GM19455 (cell line): Measurements from ENCODE around the gene MAP3K1.
"Not testable (repeated sequence)": the region's sequence is repeated elsewhere in the genome, so short reads cannot be mapped to it uniquely, and the experiment has no call there.

Experiments
- ATAC-seq: cut with Tn5 transposase; IDR thresholded peaks from one replicate; pipeline ENCODE4 v1.9.1; 2021; ENCODE audit not compliant: unreplicated experiment

MAP3K1 gene

GRCh38 chr5:56815658-56816545 is 553 bp downstream of the MAP3K1 start:
- peak; percentile 37 for ATAC-seq

GRCh38 chr5:56816546-56817081 is 1.3 kb downstream of the MAP3K1 start:
- peak; percentile 37 for ATAC-seq

- no peak for ATAC-seq
Measured at GRCh38 chr5:56817263-56818014, 2.1 kb downstream of the MAP3K1 start.

GRCh38 chr5:56818450-56819037 is 3.2 kb downstream of the MAP3K1 start:
- no peak for ATAC-seq

- no peak for ATAC-seq
Measured at GRCh38 chr5:56819060-56819881, 3.9 kb downstream of the MAP3K1 start.

GRCh38 chr5:56821868-56822267 is 6.5 kb downstream of the MAP3K1 start:
- ATAC-seq = not testable (repeated sequence)

- ATAC-seq = no peak
Measured at GRCh38 chr5:56822981-56823380, 7.6 kb downstream of the MAP3K1 start.

GRCh38 chr5:56824019-56824418 is 8.7 kb downstream of the MAP3K1 start:
- no peak for ATAC-seq

- no peak for ATAC-seq
Measured at GRCh38 chr5:56825222-56825824, 10.0 kb downstream of the MAP3K1 start.

- ATAC-seq = no peak
Measured at GRCh38 chr5:56827049-56827448, 11.7 kb downstream of the MAP3K1 start.

- no peak for ATAC-seq
Measured at GRCh38 chr5:56827924-56828323, 12.6 kb downstream of the MAP3K1 start.

- ATAC-seq = no peak
Measured at GRCh38 chr5:56829137-56829908, 14.0 kb downstream of the MAP3K1 start.

- no peak for ATAC-seq
Measured at GRCh38 chr5:56831773-56832172, 16.4 kb downstream of the MAP3K1 start.

- no peak for ATAC-seq
Measured at GRCh38 chr5:56833325-56833724, 18.0 kb downstream of the MAP3K1 start.

GRCh38 chr5:56837381-56837780 is 22.0 kb downstream of the MAP3K1 start:
- ATAC-seq = no peak

GRCh38 chr5:56837956-56838355 is 22.6 kb downstream of the MAP3K1 start:
- ATAC-seq = no peak

GRCh38 chr5:56838409-56839039 is 23.2 kb downstream of the MAP3K1 start:
- peak; percentile 48 for ATAC-seq

- ATAC-seq = no peak
Measured at GRCh38 chr5:56839062-56839461, 23.7 kb downstream of the MAP3K1 start.

GRCh38 chr5:56840597-56840996 is 25.2 kb downstream of the MAP3K1 start:
- no peak for ATAC-seq
